SKM-1 (cell line): ENCODE measurements around the gene SREBF1.

ENCODE experiments used
- DNase-seq: peaks from one replicate; lab custom pipeline; 2025; ENCODE audit not compliant: unreplicated experiment; lab: John Stamatoyannopoulos, UW

The SREBF1 gene

DNA sequence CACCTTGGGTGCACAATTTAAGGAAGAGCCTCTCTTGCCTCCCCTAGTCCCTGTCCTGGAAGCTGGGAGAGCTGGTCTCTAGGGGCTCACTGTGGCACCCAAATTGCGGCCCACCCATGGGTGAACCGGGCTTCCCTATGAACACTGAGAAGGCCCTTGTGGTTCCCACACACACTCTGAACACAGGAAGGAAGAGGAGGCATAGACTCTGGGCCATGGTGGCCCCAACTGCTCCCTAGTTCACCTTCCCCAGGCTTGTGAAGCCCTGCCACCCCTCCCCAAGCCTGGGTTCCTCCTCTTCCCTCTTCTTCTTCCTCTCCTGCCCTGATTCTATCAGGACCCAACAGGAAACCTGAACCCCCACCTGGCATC is 10.5 kb downstream of the SREBF1 start:
- DNase-seq: no peak

DNA sequence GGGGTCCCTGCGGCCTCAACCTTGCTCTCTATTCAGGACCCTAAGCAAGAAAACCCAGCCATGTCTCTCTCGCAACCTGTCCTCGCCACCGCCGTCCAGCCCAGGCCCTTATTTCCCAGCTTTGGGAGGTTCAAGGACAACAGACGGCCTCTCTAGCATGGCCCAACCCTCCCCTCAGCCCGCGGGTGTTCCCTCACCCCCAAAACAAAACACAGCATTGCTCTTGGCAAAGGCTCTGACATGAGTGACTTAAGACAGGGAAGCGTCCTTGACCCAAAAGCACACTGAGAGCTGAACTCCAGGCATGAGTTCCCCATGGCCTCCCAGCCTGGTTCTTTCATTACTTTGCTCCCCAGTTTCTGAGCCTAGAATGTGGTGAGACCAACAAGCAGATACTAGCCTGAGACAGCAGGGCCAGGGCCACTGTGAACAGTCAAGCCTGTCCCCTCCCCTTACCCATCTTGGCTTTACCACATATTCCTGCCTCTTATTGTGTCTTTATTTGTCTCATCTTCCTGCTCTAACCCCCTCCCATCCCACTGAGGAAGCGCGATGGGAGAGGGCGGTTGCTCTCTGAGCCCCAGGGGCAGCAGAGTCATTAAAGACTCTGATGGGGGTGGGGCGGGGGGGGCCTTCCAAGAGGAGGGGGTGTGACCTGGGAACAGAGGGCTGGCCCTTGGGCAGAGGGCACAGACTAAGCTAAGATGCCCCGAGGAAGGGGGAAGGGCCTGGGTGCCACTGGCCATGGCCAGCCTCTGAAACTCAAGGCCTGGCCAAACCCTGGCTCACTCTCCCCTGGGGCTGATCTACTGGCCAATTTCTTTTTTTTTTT is 11.8 kb downstream of the SREBF1 start:
- DNase-seq: no peak

DNA sequence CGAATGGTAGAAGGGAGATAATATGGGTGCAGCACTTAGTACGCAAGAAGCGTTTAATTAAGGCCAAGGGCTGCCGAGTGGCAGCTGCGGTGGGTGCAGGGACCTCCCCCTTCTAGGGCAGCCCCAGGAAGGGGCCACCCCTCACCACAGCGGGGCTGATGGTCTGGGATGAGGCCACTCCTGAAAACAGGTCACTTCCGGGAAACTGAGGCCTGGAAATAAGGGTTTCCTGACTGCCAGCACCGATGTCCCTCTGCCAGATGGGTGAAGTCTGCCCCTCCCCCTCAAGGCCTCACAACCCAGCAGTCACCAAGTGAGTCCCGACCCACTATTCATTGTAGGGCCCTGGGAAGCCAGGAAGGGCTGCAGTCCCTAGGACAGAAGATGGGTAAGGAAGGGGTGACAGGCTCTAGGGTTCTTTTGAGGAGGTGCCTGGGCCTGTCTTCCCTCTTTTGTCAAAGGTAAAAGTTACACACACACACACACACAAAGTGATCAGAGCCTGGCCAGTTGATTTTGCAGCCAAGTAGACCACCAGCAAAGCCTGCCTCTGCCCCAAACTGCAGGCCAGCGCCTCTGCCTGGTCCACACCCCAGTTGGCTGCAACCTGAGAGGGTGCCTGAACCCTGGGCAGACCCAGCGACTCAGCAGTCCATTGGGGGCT is 12.5 kb downstream of the SREBF1 start:
- DNase-seq: no peak

DNA sequence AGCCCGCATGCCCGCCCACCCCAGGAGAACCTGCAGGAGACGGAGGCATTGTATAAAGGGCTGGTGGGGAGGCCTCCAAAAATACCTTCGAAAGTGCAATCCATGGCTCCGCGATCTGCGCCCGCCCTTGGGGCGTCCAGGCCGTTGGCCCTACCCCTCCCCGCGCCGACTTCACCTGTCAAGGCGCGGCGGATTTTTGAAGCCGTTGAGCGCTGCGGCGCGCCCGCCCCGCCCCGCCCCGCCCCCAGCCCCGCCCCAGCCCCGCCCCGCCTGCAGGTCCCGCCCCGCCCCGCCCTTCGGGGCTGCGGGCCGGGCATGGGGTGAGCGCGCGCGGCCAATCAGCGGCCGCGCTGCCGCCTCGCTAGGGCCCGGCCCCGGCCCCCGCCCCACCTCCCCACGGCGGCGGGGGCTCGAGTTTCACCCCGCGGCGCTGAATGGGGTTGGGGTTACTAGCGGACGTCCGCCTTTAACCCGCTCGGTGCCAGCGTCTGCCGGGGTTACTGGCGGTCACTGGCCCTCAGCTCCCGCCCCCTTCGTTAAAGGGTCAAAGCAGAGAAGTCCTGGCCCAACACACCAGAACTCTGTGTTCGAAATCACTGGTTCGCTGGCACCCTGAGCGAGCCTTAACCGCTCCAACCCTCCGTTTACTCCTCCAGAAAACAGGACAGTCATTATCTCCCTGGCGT is 13.2 kb downstream of the SREBF1 start:
- DNase-seq: peak; percentile 50

DNA sequence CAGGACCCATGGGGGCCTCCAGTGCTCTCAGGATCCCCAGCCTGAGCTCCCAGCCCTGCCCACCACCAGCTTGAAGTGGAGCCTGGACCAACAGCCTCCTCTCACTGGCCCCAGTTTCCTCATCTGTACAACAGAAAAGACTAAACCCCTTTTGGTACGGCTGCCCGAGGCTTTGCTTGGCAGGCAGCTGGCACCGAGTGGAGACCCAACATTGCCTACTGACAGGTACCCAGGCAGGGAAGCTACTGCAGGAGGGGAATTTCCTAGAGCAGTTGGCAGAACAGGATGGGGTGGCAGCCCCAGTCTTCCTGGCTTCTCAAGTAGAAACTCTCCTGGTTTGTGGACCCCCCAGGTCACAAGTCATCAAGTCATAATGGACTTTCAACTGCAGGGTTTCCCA is 14.2 kb downstream of the SREBF1 start:
- DNase-seq: no peak

DNA sequence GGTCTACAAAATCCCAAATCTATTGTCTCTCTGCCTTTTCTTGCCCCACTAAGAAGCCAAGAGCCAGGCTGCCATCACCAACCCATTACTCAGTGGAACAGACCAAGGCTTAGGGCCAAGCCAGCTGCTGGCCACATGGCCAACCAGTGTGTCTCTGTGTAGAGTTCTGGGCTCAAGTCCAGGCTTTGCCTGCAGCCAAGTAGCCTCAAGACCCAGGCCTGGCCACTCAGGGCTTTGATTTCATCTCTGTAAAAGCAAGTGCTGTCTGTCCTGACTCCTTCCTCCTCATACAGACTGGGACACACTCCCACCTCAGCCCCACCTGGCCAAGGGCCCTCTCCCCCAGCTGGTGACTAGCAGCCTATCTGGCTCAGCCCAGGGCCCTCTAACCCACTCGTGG is 14.6 kb downstream of the SREBF1 start:
- DNase-seq: no peak

DNA sequence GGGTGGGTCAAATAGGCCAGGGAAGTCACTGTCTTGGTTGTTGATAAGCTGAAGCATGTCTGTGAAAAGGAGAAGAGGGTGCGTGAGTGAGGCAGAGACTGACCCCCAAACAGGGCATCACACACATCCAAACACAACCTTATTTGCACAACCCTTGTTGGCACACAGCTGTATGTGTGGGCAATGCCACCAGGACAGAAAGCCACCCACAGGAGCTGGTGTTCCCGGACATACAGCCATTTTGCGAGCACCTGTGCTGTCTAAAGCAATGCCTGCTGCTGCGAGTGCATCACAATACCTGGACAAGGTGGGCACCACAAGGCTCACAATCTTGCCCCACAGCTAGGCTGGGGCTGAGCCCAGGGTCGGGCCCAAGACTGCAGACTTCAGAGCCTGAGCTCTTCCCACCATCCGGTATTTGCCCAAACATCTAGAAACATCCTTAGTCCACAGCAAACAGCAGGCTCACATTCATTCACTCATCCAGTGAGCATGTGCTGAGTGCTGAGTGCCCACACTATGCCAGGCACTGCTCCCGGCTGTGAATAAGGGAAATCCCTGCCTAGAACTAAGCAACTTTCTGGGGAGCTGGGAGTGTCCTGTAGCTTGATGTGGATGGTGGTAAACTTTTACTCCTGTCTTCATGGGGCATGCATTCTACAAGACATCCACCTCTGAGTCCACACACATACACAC is 16.2 kb downstream of the SREBF1 start:
- DNase-seq: no peak

DNA sequence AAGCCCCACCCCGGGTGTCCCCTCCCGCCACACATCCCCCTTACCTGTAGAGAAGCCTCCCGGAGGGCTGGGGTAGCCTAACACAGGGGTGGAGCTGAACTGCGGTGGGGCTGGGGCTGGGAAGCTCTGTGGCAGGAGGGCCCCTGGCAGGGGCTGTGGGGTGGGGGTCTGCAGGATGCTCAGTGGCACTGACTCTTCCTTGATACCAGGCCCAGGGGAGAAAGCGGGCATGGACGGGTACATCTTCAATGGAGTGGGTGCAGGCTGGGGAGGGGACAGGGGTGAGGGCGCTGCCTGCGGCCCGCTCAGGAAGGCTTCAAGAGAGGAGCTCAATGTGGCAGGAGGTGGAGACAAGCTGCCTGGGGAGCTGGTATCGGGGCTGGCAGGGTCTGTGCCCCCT is 16.7 kb downstream of the SREBF1 start:
- no peak for DNase-seq

DNA sequence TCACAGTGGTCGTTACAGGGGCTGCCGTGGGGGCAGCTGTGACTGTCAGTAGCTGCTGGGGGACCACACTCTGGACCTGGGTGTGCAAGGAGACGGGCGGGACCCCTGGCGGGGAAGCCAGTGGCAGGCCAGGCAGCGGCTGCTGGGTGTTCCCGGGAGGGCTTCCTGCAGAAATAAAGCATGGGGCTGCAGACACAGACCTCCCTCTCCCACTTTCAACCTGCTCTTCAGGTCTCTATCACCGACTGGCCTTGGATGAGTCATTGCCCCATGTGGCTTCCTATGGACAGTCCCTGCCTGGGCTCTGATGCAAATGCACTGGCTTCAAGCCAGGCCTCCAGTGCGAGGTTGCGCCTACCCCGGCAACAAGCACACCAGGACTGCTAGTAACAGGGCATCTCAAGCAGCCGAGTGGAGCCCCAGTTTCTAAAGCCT is 17.2 kb downstream of the SREBF1 start:
- DNase-seq: no peak

DNA sequence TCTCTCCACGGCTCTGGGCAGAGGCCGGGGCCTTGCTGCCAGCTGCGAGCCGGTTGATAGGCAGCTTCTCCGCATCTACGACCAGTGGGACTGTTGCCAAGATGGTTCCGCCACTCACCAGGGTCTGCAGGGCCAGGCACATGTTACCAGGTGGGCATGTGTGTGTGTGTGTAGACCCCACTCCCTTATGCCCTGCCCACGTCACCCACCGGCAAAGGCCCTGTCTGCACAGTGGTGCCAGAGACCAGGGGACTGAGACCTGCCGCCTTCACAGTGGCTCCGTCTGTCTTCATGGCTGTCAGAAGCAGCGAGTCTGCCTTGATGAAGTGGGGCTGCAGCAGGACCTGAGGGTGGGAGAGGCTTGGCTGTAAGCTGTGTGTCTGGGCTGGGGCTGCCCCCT is 17.7 kb downstream of the SREBF1 start:
- DNase-seq: no peak

DNA sequence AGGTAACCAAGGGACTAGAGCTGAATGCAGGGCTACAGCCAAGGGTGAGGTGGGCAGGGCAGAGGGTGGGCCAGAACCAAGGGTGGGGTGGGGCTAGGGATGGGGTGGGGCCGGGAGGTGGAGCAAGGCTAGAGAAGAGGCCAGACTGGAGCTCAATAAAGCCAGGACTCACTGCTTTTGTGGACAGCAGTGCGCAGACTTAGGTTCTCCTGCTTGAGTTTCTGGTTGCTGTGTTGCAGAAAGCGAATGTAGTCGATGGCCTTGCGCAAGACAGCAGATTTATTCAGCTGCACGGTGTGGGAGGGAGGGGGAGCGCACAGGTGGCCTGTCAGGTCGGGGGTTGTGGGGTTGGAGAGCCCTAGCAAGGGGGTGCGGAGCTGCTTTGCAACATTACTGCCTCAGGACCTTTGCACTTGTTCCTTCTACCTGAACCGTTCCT is 18.7 kb downstream of the SREBF1 start:
- DNase-seq: no peak

DNA sequence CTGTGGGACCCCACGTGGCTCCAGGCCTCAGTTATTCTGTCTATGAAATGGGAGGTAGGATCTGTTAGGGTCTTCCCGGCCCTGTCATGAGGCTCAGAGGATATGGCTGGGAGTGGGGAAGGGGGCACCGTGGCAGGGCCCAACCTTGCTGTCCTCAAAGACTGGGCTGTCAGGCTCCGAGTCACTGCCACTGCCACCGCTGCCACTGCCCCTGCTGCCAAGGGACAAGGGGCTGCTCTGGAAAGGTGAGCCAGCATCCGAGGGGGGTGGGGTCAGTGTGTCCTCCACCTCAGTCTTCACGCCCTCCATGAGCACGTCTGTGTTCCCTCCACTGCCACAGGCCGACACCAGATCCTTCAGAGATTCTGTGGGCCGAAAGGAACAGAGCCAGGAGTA is 19.2 kb downstream of the SREBF1 start:
- DNase-seq: no peak

DNA sequence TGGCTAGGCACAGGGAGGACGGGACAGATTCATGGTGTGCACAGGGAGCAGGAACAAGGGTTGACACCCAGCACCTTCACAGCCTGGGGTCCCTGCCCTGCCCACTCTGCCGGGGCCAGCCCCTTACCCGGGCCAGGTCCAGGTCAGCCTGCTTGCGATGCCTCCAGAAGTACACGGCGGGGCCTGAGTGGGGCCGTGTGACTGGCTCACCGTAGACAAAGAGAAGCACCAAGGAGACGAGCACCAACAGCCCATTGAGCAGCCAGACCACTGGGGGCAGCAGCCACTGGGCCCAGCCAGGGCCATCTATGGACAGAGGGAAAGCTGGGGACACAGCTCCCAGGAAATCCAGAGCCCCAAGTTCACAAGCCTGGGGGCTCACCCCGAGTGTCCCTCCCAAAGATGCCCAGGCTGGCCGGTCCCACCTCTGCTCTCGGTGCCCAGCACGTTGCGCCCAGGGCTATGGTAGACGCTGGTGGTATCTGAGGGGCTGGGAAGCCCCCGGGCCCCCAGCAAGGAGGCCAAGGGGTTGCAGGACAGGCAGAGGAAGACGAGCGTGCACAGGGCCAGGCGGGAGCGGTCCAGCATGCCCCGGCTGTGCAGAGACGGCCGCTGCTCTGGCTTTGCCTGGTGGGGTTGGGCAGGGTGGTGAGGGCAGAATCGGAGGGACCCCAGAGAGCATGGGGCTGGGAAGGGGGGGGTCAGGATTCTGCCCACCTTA is 19.8 kb downstream of the SREBF1 start:
- no peak for DNase-seq

DNA sequence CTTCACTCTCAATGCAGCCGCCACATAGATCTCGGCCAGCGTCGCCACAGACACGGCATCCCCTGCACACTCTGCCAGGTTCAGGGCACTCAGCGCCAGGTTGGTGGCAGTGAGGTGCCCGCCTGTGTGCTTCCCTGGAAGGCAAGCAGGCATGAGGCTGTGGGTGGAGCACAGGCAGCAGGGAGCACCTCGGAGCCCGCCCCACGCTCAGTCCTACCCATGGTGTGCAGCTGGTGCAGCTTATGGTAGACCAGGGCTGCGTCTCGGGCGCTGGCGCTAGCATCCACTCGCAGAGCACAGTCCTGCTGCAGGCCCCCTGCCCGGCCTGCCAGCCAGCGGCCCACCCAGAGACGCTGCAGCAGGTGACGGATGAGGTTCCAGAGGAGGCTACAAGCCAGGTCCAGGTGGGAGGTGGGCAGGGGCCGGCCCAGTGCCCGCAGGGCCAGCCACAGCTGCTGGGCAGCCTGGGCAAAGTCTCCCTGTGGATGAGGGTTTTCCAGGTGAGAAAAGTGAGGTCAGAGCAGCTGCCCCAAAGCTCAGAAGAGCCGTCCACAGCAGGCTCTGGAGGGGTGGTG is 20.5 kb downstream of the SREBF1 start:
- no peak for DNase-seq

DNA sequence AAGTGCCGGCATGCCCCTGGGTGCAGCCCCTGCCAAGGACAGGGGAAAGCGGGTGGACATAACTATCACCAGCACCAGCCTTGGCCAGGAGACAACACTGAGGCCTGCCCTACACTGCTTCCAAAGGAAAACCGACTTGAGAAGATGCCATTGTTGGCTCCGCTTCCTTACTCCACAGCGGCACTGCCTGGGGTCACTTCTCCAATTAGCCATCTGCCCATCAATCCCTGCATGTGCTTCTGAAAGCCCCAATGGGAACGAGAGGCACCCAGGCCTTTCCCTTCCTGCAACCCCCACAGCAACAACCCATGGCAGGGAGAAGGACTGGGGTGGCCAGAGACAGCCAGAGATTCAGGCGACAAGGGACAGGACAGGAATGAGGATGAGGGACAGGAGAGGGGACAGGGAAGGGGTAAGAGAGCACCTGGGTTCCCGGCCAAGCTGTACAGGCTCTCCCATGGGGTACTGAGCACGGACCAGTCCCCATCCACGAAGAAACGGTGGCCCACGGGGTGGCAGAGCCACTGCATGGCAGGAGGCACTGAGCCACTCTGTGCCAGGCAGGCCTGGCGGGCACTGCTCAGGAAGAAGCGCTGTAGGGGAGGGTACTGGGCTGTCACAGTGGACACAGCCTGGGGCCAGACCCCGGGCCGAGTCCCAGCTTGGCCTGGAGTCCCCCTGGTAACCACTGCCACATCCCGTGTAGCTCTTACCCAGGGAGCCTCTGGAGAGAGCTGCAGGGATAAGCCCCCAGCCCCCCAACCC is 21.2 kb downstream of the SREBF1 start:
- DNase-seq: no peak

DNA sequence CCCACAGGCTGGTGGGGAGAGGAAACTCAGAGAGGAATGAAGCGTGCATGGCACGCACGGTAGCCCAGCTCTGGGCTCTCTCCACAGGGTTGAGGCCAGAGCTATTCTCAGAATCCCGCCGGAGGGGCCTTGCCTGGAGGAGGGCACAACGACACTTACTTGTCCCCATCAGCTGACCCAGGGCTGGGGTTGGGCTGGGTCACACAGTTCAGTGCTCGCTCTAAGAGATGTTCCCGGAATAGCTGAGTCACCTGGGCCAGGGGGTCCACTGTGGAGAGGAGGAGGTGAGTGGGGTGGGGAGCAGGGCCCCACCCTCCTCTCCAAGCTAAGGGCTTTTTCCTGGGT is 21.8 kb downstream of the SREBF1 start:
- DNase-seq: no peak

DNA sequence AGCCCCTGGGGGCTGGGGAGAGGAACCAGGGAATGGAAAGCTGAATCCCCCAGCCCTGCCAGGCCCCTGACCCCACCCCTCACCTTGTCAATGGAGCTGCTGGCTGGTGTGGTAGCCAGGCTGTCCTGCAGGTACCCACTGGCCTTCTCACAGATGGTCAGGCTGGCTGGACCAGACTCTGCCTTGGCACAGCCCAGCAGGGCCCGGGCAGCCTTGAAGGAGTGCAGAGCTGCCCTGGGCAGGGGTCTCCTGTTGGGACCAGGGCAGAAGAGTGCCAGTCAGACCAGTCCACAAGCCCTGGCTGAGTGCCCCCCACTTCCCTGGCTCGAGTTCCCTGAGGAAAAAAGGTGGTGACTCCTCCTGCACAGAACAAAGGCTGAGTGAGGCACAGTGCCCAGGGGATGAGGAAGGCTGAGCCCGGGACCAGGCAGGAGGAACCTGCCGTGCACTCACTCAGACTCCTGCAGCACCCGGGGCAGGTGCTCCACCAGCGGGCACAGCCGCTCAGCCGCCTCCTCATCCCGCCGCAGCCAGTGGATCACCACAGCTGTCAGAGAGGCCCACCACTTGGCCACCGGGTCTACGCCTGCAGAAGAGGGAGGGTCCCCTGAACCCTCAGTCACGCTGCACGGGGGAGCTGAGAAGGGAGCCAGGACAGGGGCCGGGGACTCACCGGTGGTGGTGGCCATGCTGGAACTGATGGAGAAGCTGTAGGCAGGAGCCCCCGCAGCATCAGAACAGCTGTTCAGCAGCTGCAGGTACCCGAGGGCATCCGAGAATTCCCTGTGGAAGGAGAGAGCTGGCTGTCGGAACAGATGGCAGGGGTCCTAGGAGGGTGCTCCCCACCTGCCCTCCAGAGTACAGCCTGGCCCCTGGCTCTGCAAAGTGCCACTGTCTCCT is 22.4 kb downstream of the SREBF1 start:
- no peak for DNase-seq

DNA sequence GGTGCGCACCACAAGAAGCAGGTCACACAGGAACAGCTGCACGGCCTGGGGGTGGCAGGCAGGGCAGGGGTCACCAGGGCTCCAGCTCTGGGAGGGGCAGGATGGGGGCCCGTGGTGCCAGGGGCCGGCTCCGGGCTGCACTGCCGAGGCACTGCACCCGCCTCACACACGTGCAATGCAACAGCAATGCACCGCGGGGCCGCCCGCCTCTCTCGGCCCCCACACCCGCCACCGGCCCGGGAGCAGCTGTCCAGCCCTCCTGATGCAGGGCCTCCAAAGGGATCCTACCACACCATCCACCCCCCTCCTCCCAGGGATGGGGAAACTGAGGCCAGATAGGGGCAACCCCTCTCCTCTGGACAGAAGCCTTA is 23.1 kb downstream of the SREBF1 start:
- no peak for DNase-seq
